Mesendoderm (in vitro differentiated cells): Measurements from ENCODE around the gene BLVRA.

ENCODE experiments used
- DNase-seq: peaks from one replicate; pipeline ENCODE4 v3.0.0; 2013
- H2AK5ac ChIP-seq: 2 replicates; pipeline ENCODE4 v1.6.1; 2013; ENCODE audit warnings: low read length, inconsistent platforms
- H2BK120ac ChIP-seq: 2 replicates; pipeline ENCODE4 v1.6.1; 2013; ENCODE audit warnings: low read depth, mild to moderate bottlenecking, low read length, moderate library complexity, mixed read lengths
- H2BK15ac ChIP-seq: replicated peaks from 2 replicates; pipeline ENCODE4 v1.6.1; 2013; ENCODE audit warnings: low read depth, mild to moderate bottlenecking, moderate library complexity
- H2BK5ac ChIP-seq: 2 replicates; pipeline ENCODE4 v1.6.1; 2013; ENCODE audit warnings: low read length, inconsistent platforms
- H3K18ac ChIP-seq: 2 replicates; pipeline ENCODE4 v1.6.1; 2013; ENCODE audit warnings: mild to moderate bottlenecking, low read length, mixed read lengths
- H3K23ac ChIP-seq: one replicate; pipeline ENCODE4 v1.6.1; 2013; ENCODE audit warnings: low read length
- H3K27ac ChIP-seq: 2 replicates; pipeline ENCODE4 v1.5.1; 2013; ENCODE audit warnings: low read depth, mild to moderate bottlenecking, inconsistent platforms, low read length, moderate library complexity
- H3K27me3 ChIP-seq: 2 replicates; pipeline ENCODE4 v1.6.1; 2013; ENCODE audit warnings: low read length, control low read depth, mild to moderate bottlenecking, inconsistent platforms; ENCODE audit not compliant: insufficient read depth, poor library complexity
- H3K36me3 ChIP-seq: 2 replicates; pipeline ENCODE4 v1.6.1; 2013; ENCODE audit warnings: low read length, inconsistent platforms; ENCODE audit not compliant: control insufficient read depth, insufficient read depth
- H3K4ac ChIP-seq: one replicate; pipeline ENCODE4 v1.6.1; 2013; ENCODE audit warnings: low read depth, mild to moderate bottlenecking, low read length, moderate library complexity
- H3K4me1 ChIP-seq: 2 replicates; pipeline ENCODE4 v1.6.1; 2013; ENCODE audit warnings: low read depth, low read length, inconsistent platforms; ENCODE audit not compliant: control insufficient read depth
- H3K4me2 ChIP-seq: 2 replicates; pipeline ENCODE4 v1.6.1; 2013; ENCODE audit warnings: low read length
- H3K4me3 ChIP-seq: 2 replicates; pipeline ENCODE4 v1.5.1; 2013; ENCODE audit warnings: mild to moderate bottlenecking, low read length
- H3K56ac ChIP-seq: one replicate; pipeline ENCODE4 v1.6.1; 2013; ENCODE audit warnings: low read length
- H3K79me1 ChIP-seq: 2 replicates; pipeline ENCODE4 v1.6.1; 2013; ENCODE audit warnings: low read length, inconsistent platforms
- H3K79me2 ChIP-seq: 2 replicates; pipeline ENCODE4 v1.6.1; 2013; ENCODE audit warnings: mild to moderate bottlenecking, low read length; ENCODE audit not compliant: control insufficient read depth, insufficient read depth
- H3K9ac ChIP-seq: 2 replicates; pipeline ENCODE4 v1.6.1; 2013; ENCODE audit warnings: low read length, inconsistent platforms
- H4K5ac ChIP-seq: one replicate; pipeline ENCODE4 v1.6.1; 2013; ENCODE audit warnings: low read length
- H4K8ac ChIP-seq: one replicate; pipeline ENCODE4 v1.6.1; 2013; ENCODE audit warnings: low read depth, mild to moderate bottlenecking, control low read depth, low read length, moderate library complexity
- WGBS: extraction: QIAGEN DNeasy Blood & Tissue Kit; methylation state at CpG from one replicate; pipeline ENCODE4 v1.1.7; 2013; ENCODE audit warnings: low lambda C conversion rate, missing lambda C conversion rate; ENCODE audit not compliant: insufficient coverage; ENCODE audit errors: extremely low coverage; 5-methylcytosine and 5-hydroxymethylcytosine counted together

The BLVRA gene

DNA sequence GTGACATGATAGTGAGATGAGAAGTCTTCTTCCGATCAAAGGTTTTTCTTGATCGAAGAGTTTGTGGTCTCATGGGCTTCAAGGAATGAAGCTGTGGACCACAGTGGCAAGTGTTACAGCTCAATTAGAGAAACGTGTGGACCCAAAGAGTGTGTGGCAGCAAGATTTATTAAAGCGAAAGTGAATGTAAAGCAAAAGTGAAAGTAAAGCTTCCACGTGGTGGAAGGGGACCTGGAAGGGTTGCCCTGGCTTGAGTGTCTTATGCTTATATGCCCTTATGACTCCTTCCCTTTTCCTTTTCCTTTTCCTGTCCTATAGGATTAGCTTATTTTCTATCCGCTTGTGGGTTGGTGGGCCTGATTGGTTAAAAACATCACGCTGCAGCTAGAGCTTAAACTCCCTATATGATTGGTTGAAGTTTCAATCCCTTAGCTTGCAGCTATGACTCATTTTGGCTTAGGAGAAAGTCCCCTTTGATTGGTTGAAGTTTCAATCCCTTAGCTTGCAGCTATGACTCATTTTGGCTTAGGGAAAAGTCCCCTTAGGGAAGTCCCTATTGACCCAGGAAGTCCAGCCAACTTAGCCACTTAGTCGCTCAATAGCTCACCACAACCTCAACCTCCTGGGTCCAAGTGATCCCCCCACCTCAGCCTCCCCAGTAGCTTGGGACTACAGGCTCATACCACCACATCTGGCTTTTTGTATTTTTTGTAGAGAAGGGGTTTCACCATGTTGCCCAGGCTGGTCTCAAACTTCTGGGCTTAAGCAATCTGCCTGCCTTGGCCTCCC is 76.2 kb downstream of the BLVRA start:
- Histone ChIP-seq H3K27me3 (no peaks in the 10 kb centered on the region), H3K4me2 (no peak overlapping the region), H3K9ac (no peak overlapping the region), H4K5ac (no peak overlapping the region), H3K79me2 (no peaks in the 10 kb centered on the region), H3K4me1 (peaks cover 4% of the 10 kb centered on the region), H4K8ac (no peak overlapping the region), H3K4me3 (no peak overlapping the region), H2BK5ac (no peak overlapping the region), H3K23ac (no peak overlapping the region), H3K27ac (no peak overlapping the region), H3K18ac (no peak overlapping the region), H3K36me3 (no peaks in the 10 kb centered on the region), H2AK5ac (no peak overlapping the region), H2BK15ac (no peak overlapping the region), H3K56ac (no peak overlapping the region), H3K4ac (no peak overlapping the region), H3K79me1 (no peaks in the 10 kb centered on the region), H2BK120ac (no peak overlapping the region)
- no CpG with 5 or more reads among the region's 8 CpGs for WGBS
- peak; percentile 10 for DNase-seq

GRCh38 chr7:43838201-43838658 is 79.8 kb downstream of the BLVRA start:
- Histone ChIP-seq H2BK15ac (no peak overlapping the region), H3K18ac (peak overlapping the region; percentile 25), H2BK5ac (no peak overlapping the region), H3K79me2 (no peaks in the 10 kb centered on the region), H3K4ac (peak overlapping the region; percentile 62), H3K4me3 (no peak overlapping the region), H3K4me1 (peaks cover 4% of the 10 kb centered on the region), H2AK5ac (no peak overlapping the region), H4K5ac (no peak overlapping the region), H3K79me1 (no peaks in the 10 kb centered on the region), H4K8ac (no peak overlapping the region), H3K4me2 (peak overlapping the region; percentile 56), H3K27me3 (no peaks in the 10 kb centered on the region), H3K9ac (peak overlapping the region; percentile 69), H3K23ac (peak overlapping the region; percentile 66), H3K36me3 (no peaks in the 10 kb centered on the region), H3K56ac (peak overlapping the region; percentile 91), H2BK120ac (no peak overlapping the region), H3K27ac (no peak overlapping the region)
- DNase-seq = no peak
- WGBS = no CpG with 5 or more reads among the region's 9 CpGs

GRCh38 chr7:43843296-43843695 is 84.8 kb downstream of the BLVRA start:
- Histone ChIP-seq H3K4ac (no peak overlapping the region), H2BK15ac (no peak overlapping the region), H2BK120ac (no peak overlapping the region), H3K36me3 (no peaks in the 10 kb centered on the region), H4K5ac (no peak overlapping the region), H3K9ac (no peak overlapping the region), H2BK5ac (no peak overlapping the region), H3K56ac (no peak overlapping the region), H3K18ac (no peak overlapping the region), H3K79me1 (no peaks in the 10 kb centered on the region), H3K4me2 (no peak overlapping the region), H3K27ac (no peak overlapping the region), H2AK5ac (no peak overlapping the region), H3K23ac (no peak overlapping the region), H4K8ac (no peak overlapping the region), H3K4me1 (peaks cover 4% of the 10 kb centered on the region), H3K4me3 (no peak overlapping the region), H3K79me2 (no peaks in the 10 kb centered on the region), H3K27me3 (no peaks in the 10 kb centered on the region)
- WGBS = no CpG with 5 or more reads among the region's 4 CpGs
- DNase-seq = no peak

GRCh38 chr7:43844257-43844656 is 85.8 kb downstream of the BLVRA start:
- no peak overlapping the region for H3K9ac ChIP-seq
- no peak for DNase-seq
- no peak overlapping the region for H4K5ac ChIP-seq
- H2BK15ac ChIP-seq = no peak overlapping the region
- H3K4ac ChIP-seq = no peak overlapping the region
- H3K23ac ChIP-seq = no peak overlapping the region
- no peak overlapping the region for H2BK5ac ChIP-seq
- H3K27ac ChIP-seq = no peak overlapping the region
- no peaks in the 10 kb centered on the region for H3K36me3 ChIP-seq
- no peaks in the 10 kb centered on the region for H3K79me2 ChIP-seq
- H3K56ac ChIP-seq = no peak overlapping the region
- H4K8ac ChIP-seq = no peak overlapping the region
- no peak overlapping the region for H2AK5ac ChIP-seq
- H2BK120ac ChIP-seq = no peak overlapping the region
- no CpG with 5 or more reads among the region's 2 CpGs for WGBS
- no peak overlapping the region for H3K18ac ChIP-seq
- H3K79me1 ChIP-seq = no peaks in the 10 kb centered on the region
- H3K27me3 ChIP-seq = no peaks in the 10 kb centered on the region
- H3K4me2 ChIP-seq = no peak overlapping the region
- no peaks in the 10 kb centered on the region for H3K4me1 ChIP-seq
- H3K4me3 ChIP-seq = no peak overlapping the region

DNA sequence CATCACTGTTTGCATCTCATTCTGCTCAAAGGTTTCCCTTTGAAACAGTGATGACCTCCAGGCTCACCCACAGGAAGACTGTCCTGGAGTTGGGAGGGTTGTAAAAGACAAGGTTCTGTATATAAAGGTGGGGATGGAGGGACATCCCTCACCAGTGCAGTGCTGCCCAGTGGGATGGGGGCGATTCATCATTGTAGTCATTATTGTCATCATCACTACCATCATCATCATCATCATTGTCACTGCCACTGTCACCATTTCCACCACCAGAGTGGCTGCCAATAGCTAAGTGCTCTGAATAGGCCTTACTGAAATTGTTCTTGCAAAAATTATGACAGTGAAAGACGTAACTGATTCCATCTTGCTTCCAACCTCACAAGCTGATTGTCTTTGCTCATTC is 86.2 kb downstream of the BLVRA start:
- no peak overlapping the region for H2BK120ac ChIP-seq
- H3K23ac ChIP-seq = no peak overlapping the region
- no peaks in the 10 kb centered on the region for H3K36me3 ChIP-seq
- H3K4me3 ChIP-seq = no peak overlapping the region
- H3K9ac ChIP-seq = no peak overlapping the region
- H3K27ac ChIP-seq = no peak overlapping the region
- H4K5ac ChIP-seq = no peak overlapping the region
- no peaks in the 10 kb centered on the region for H3K79me2 ChIP-seq
- H3K4me1 ChIP-seq = no peaks in the 10 kb centered on the region
- H3K79me1 ChIP-seq = no peaks in the 10 kb centered on the region
- H3K4ac ChIP-seq = no peak overlapping the region
- no peaks in the 10 kb centered on the region for H3K27me3 ChIP-seq
- WGBS = no CpG with 5 or more reads among the region's 2 CpGs
- no peak overlapping the region for H4K8ac ChIP-seq
- H2AK5ac ChIP-seq = no peak overlapping the region
- H3K4me2 ChIP-seq = no peak overlapping the region
- H2BK15ac ChIP-seq = no peak overlapping the region
- H3K56ac ChIP-seq = no peak overlapping the region
- no peak for DNase-seq
- no peak overlapping the region for H2BK5ac ChIP-seq
- H3K18ac ChIP-seq = no peak overlapping the region

DNA sequence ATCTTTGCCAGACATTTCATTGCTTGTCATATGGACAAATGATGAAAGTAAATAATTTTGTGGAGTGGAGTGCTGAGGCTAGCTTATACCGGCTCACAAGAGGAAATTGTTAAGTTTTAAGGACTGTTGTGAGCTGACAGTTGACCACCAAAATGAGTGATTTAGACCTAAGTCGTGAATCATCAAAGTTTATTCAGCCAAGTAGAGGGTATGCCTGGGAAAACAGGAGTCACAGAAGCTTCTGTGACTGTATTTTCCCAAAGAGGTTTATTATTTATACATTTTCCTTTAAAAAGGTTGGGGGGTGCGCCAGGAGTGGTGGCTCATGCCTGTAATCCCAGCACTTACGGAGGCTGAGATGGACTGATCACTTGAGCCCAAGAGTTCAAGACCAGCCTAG is 89.0 kb downstream of the BLVRA start:
- Histone ChIP-seq H3K4ac (no peak overlapping the region), H3K4me2 (no peak overlapping the region), H3K4me3 (no peak overlapping the region), H3K23ac (no peak overlapping the region), H2AK5ac (no peak overlapping the region), H4K5ac (no peak overlapping the region), H3K56ac (no peak overlapping the region), H4K8ac (no peak overlapping the region), H2BK15ac (no peak overlapping the region), H3K27me3 (no peaks in the 10 kb centered on the region), H3K4me1 (no peaks in the 10 kb centered on the region), H3K79me1 (no peaks in the 10 kb centered on the region), H3K27ac (no peak overlapping the region), H3K18ac (no peak overlapping the region), H2BK5ac (no peak overlapping the region), H2BK120ac (no peak overlapping the region), H3K9ac (no peak overlapping the region), H3K36me3 (no peaks in the 10 kb centered on the region), H3K79me2 (no peaks in the 10 kb centered on the region)
- DNase-seq = no peak
- WGBS = no CpG with 5 or more reads among the region's 4 CpGs
